Esophagus muscularis mucosa (tissue), 4 donors: ENCODE measurements around the gene APOBEC3A.
"Not testable (repeated sequence)": the region's sequence is repeated elsewhere in the genome, so short reads cannot be mapped to it uniquely, and the experiment has no call there.

Experiments
- CTCF ChIP-seq, 3 experiments: fragments of 200-600 bp in 2 of 3; fragments of 450-650 bp in 1 of 3; sonication (generic) in 2 of 3; IDR thresholded peaks; one replicate each; pipeline ENCODE4 v1.5.1; 2017 to 2019; ENCODE audit warnings: antibody characterized with exemption in 3 of 3, mild to moderate bottlenecking in 2 of 3, moderate library complexity in 1 of 3
- EP300 ChIP-seq: sonication (generic); formaldehyde crosslinking; IDR thresholded peaks from one replicate; pipeline ENCODE4 v1.6.1; 2017; ENCODE audit warnings: antibody characterized with exemption
- POLR2A ChIP-seq: fragments of 450-650 bp; IDR thresholded peaks from one replicate; pipeline ENCODE4 v1.6.1; 2017; ENCODE audit warnings: antibody characterized with exemption, moderate library complexity, mild to moderate bottlenecking, low read depth
- POLR2AphosphoS5 ChIP-seq, 2 donors: sonication (generic); formaldehyde crosslinking; IDR thresholded peaks; one replicate each; pipeline ENCODE4 v1.6.1; 2017; ENCODE audit warnings: antibody characterized with exemption in 2 of 2

GRCh38 chr22:38984784-38985757, 27.7 kb downstream of the APOBEC3A start:
- TF ChIP-seq CTCF (IDR thresholded peaks at IDR 0.05); POLR2A; POLR2AphosphoS5 (IDR thresholded peaks at IDR 0.05); EP300: not testable (repeated sequence)
